C4-2B (cell line): ENCODE measurements around the gene PROX1.

Experiments used
- ZFX ChIP-seq: fragments of 450-650 bp; IDR thresholded peaks from 2 replicates; pipeline ENCODE4 v1.6.1; 2017
- TF ChIP-seq, protein P1 (sequence below): fragments of 450-650 bp; conservative IDR thresholded peaks from 2 replicates; pipeline ENCODE4 v1.5.1; 2017; ENCODE audit warnings: mild to moderate bottlenecking

DNA sequence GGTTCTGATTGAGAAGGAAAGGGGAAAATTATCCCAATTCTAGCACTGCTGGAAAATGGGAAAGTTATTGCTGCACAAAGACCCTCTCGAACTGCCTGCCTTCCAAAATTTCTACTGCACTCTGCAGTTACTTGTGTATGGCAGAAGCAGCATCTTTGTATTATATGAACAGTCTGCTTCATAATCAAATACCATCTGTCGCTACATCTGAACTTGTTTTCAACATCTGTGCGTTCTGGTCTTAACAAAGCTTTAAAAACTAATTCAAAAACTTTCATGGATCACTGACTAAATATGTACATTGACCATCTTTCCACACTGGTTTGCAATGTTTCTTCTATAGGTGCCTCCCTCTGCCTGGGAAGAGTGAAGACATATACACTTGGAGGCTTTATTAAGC is 79.2 kb downstream of the PROX1 start:
- TF ChIP-seq, protein P1, sequence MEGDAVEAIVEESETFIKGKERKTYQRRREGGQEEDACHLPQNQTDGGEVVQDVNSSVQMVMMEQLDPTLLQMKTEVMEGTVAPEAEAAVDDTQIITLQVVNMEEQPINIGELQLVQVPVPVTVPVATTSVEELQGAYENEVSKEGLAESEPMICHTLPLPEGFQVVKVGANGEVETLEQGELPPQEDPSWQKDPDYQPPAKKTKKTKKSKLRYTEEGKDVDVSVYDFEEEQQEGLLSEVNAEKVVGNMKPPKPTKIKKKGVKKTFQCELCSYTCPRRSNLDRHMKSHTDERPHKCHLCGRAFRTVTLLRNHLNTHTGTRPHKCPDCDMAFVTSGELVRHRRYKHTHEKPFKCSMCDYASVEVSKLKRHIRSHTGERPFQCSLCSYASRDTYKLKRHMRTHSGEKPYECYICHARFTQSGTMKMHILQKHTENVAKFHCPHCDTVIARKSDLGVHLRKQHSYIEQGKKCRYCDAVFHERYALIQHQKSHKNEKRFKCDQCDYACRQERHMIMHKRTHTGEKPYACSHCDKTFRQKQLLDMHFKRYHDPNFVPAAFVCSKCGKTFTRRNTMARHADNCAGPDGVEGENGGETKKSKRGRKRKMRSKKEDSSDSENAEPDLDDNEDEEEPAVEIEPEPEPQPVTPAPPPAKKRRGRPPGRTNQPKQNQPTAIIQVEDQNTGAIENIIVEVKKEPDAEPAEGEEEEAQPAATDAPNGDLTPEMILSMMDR, result no peak
- no peak for TF ChIP-seq ZFX
